ENCODE results near the gene TMEM183A. TPM values are rescaled to one million over a fixed set of nuclear protein-coding genes. Genes with fewer than 3 reads are reported as not detected.
A peak's percentile ranks its signal among the peaks of the same experiment; 100 is the strongest.
"Not testable (repeated sequence)": the region's sequence is repeated elsewhere in the genome, so short reads cannot be mapped to it uniquely, and the experiment has no call there.

The TMEM183A gene
- total RNA-seq, 2 donors from 2014 or later: 67.5 to 92.0 TPM

GRCh38 chr1:202979459-202979858 lies 27.7 kb upstream of the TMEM183A start:
- H3K27ac Mint-ChIP-seq: no peak overlapping the region
- ATAC-seq: no peak
- H3K9me3 Mint-ChIP-seq: no peaks in the 10 kb centered on the region
- DNase-seq (ENCODE audit: low spot score in 2 of 2): no peak
- H3K36me3 Mint-ChIP-seq: no peaks in the 10 kb centered on the region

- Mint-ChIP-seq H3K27ac (no peak overlapping the region), H3K9me3 (no peaks in the 10 kb centered on the region), H3K36me3 (no peaks in the 10 kb centered on the region)
- DNase-seq (ENCODE audit: low spot score in 2 of 2) (no peak), ATAC-seq (no peak)
Measured at GRCh38 chr1:202981939-202982338, 25.2 kb upstream of the TMEM183A start.

GRCh38 chr1:202982715-202983430 lies 24.3 kb upstream of the TMEM183A start:
- DNase-seq (ENCODE audit: low spot score in 2 of 2) (no peak), ATAC-seq (no peak)
- H3K9me3 Mint-ChIP-seq: no peaks in the 10 kb centered on the region
- H3K27ac Mint-ChIP-seq: no peak overlapping the region
- H3K36me3 Mint-ChIP-seq: no peaks in the 10 kb centered on the region

GRCh38 chr1:202986120-202986519 lies 21.1 kb upstream of the TMEM183A start:
- H3K27ac Mint-ChIP-seq; ATAC-seq; DNase-seq (ENCODE audit: low spot score in 2 of 2); H3K36me3 Mint-ChIP-seq; H3K9me3 Mint-ChIP-seq: not testable (repeated sequence)

- ATAC-seq (no peak), DNase-seq (ENCODE audit: low spot score in 2 of 2) (no peak)
- H3K27ac Mint-ChIP-seq: no peak overlapping the region
- no peaks in the 10 kb centered on the region for H3K9me3 Mint-ChIP-seq
- H3K36me3 Mint-ChIP-seq: no peaks in the 10 kb centered on the region
Measured at GRCh38 chr1:202987255-202987654, 19.9 kb upstream of the TMEM183A start.

GRCh38 chr1:202987922-202988583 lies 19.1 kb upstream of the TMEM183A start:
- H3K27ac Mint-ChIP-seq: no peak overlapping the region
- no peak for ATAC-seq
- H3K36me3 Mint-ChIP-seq: no peaks in the 10 kb centered on the region
- H3K9me3 Mint-ChIP-seq: no peaks in the 10 kb centered on the region
- no peak for DNase-seq (ENCODE audit: low spot score in 2 of 2)

GRCh38 chr1:202989879-202990278 lies 17.3 kb upstream of the TMEM183A start:
- no peaks in the 10 kb centered on the region for H3K36me3 Mint-ChIP-seq
- DNase-seq (ENCODE audit: low spot score in 2 of 2) (no peak), ATAC-seq (no peak)
- no peak overlapping the region for H3K27ac Mint-ChIP-seq
- H3K9me3 Mint-ChIP-seq: no peaks in the 10 kb centered on the region

GRCh38 chr1:202991112-202991511 lies 16.1 kb upstream of the TMEM183A start:
- Mint-ChIP-seq H3K36me3 (no peaks in the 10 kb centered on the region), H3K27ac (no peak overlapping the region), H3K9me3 (no peaks in the 10 kb centered on the region)
- DNase-seq (ENCODE audit: low spot score in 2 of 2): no peak
- no peak for ATAC-seq

GRCh38 chr1:202994756-202995155 lies 12.4 kb upstream of the TMEM183A start:
- Mint-ChIP-seq H3K36me3 (no peaks in the 10 kb centered on the region), H3K27ac (no peak overlapping the region), H3K9me3 (no peaks in the 10 kb centered on the region)
- ATAC-seq (no peak), DNase-seq (ENCODE audit: low spot score in 2 of 2) (no peak)

GRCh38 chr1:202998836-202999750 lies 8.1 kb upstream of the TMEM183A start:
- Mint-ChIP-seq H3K36me3 (no peaks in the 10 kb centered on the region), H3K9me3 (no peaks in the 10 kb centered on the region), H3K27ac (peak overlapping the region in 1 of 2 donors; percentile 74)
- DNase-seq (ENCODE audit: low spot score in 2 of 2) (peak in 1 of 2 donors; percentile 69), ATAC-seq (peak; percentile 49 to 57)

- DNase-seq (ENCODE audit: low spot score in 2 of 2) (no peak), ATAC-seq (no peak)
- no peaks in the 10 kb centered on the region for H3K9me3 Mint-ChIP-seq
- H3K36me3 Mint-ChIP-seq: no peaks in the 10 kb centered on the region
- no peak overlapping the region for H3K27ac Mint-ChIP-seq
Measured at GRCh38 chr1:203000217-203000944, 6.8 kb upstream of the TMEM183A start.

- no peak for ATAC-seq
- Mint-ChIP-seq H3K27ac (no peak overlapping the region), H3K9me3 (no peaks in the 10 kb centered on the region), H3K36me3 (peaks cover 0 to 10% of the 10 kb centered on the region in 2 donors)
- no peak for DNase-seq (ENCODE audit: low spot score in 2 of 2)
Measured at GRCh38 chr1:203001986-203002385, 5.2 kb upstream of the TMEM183A start.

- ATAC-seq (no peak), DNase-seq (ENCODE audit: low spot score in 2 of 2) (no peak)
- H3K9me3 Mint-ChIP-seq: no peaks in the 10 kb centered on the region
- H3K27ac Mint-ChIP-seq: no peak overlapping the region
- peaks cover 4 to 11% of the 10 kb centered on the region in 2 donors for H3K36me3 Mint-ChIP-seq
Measured at GRCh38 chr1:203002951-203003350, 4.2 kb upstream of the TMEM183A start.

- H3K36me3 Mint-ChIP-seq: peaks cover 14 to 23% of the 10 kb centered on the region in 2 donors
Measured at GRCh38 chr1:203005395-203006142, 1.6 kb upstream of the TMEM183A start.

GRCh38 chr1:203009185-203009584 lies 2.0 kb downstream of the TMEM183A start:
- Mint-ChIP-seq H3K9me3 (no peaks in the 10 kb centered on the region), H3K27ac (no peak overlapping the region), H3K36me3 (peaks cover 14 to 34% of the 10 kb centered on the region in 2 donors)
- DNase-seq (ENCODE audit: low spot score in 2 of 2) (no peak), ATAC-seq (no peak)

More at GRCh38 chr1:203005395-203006142, 1.6 kb upstream of the TMEM183A start:
- H3K27ac Mint-ChIP-seq: peak overlapping the region; percentile 96 to 97
- not testable (repeated sequence) for DNase-seq (ENCODE audit: low spot score in 2 of 2); ATAC-seq; H3K9me3 Mint-ChIP-seq

GRCh38 chr1:203011582-203011981 lies 4.4 kb downstream of the TMEM183A start:
- no peak for ATAC-seq
- DNase-seq (ENCODE audit: low spot score in 2 of 2): no peak
- peaks cover 14 to 28% of the 10 kb centered on the region in 2 donors for H3K36me3 Mint-ChIP-seq
- peak overlapping the region in 1 of 2 donors; percentile 59 for H3K27ac Mint-ChIP-seq
- H3K9me3 Mint-ChIP-seq: no peaks in the 10 kb centered on the region

Data from activated naive CD4-positive, alpha-beta T cell treated with anti-CD3 and anti-CD28 coated beads, Interleukin-2, amount 50 U/mL, for 72 hours (primary cell).